KBM-7 (cell line): ENCODE results near the gene EML1.
"Not testable (repeated sequence)": the region's sequence is repeated elsewhere in the genome, so short reads cannot be mapped to it uniquely, and the experiment has no call there.

Experiments used
- DNase-seq: peaks from one replicate; pipeline ENCODE4 v3.0.0-alpha.2; 2015
- in situ Hi-C: fragments of 300-500 bp; cut with MboI; formaldehyde crosslinking; loops from 2 replicates; pipeline ENCODE4 v1.14.3; 2020; ENCODE audit warnings: low sequenced_read_pairs, low pct_unique_long_range_greater_than_20kb, mixed read lengths

The EML1 gene

GRCh38 chr14:99940064-99940463 is 146.9 kb downstream of the EML1 start:
- in situ Hi-C loops, result no loop called here
- no peak for DNase-seq

- no peak for DNase-seq
- in situ Hi-C loops, result no loop called here
These were observed 148.0 kb downstream of the EML1 start for GRCh38 chr14:99941211-99941610.

GRCh38 chr14:99943620-99944019 is 150.4 kb downstream of the EML1 start:
- in situ Hi-C loops, result no loop called here
- DNase-seq, result no peak

GRCh38 chr14:99944241-99944651 is 151.0 kb downstream of the EML1 start:
- DNase-seq, result no peak
- in situ Hi-C loops, result no loop called here

GRCh38 chr14:99945732-99946651 is 152.8 kb downstream of the EML1 start:
- peak; percentile 19 for DNase-seq

GRCh38 chr14:99946652-99947489 is 153.7 kb downstream of the EML1 start:
- peak; percentile 64 for DNase-seq
- in situ Hi-C loops, result no loop called here

More at GRCh38 chr14:99945732-99946651, 152.8 kb downstream of the EML1 start:
- in situ Hi-C loops, result no loop called here

GRCh38 chr14:99947695-99948094 is 154.5 kb downstream of the EML1 start:
- in situ Hi-C loops, result no loop called here
- DNase-seq, result no peak

GRCh38 chr14:99949011-99949732 is 156.0 kb downstream of the EML1 start:
- in situ Hi-C loops, DNase-seq: not testable (repeated sequence)

GRCh38 chr14:99950181-99950580 is 157.0 kb downstream of the EML1 start:
- DNase-seq, result no peak
- in situ Hi-C loops, result no loop called here

- DNase-seq, result no peak
- in situ Hi-C loops, result no loop called here
These were observed 157.9 kb downstream of the EML1 start for GRCh38 chr14:99951085-99951484.

- DNase-seq, result no peak
- in situ Hi-C loops, result no loop called here
These were observed 158.8 kb downstream of the EML1 start for GRCh38 chr14:99952039-99952438.

- in situ Hi-C loops, result no loop called here
- no peak for DNase-seq
These were observed 159.2 kb downstream of the EML1 start for GRCh38 chr14:99952453-99952852.

- no peak for DNase-seq
- in situ Hi-C loops, result no loop called here
These were observed 162.7 kb downstream of the EML1 start for GRCh38 chr14:99955826-99956455.

- DNase-seq, result no peak
- in situ Hi-C loops, result no loop called here
These were observed 165.2 kb downstream of the EML1 start for GRCh38 chr14:99958380-99958779.

GRCh38 chr14:99961826-99962518 is 168.8 kb downstream of the EML1 start:
- in situ Hi-C loops, result no loop called here
- DNase-seq, result no peak

GRCh38 chr14:99964979-99965378 is 171.8 kb downstream of the EML1 start:
- in situ Hi-C loops, result no loop called here

GRCh38 chr14:99966037-99966835 is 173.0 kb downstream of the EML1 start:
- DNase-seq, result no peak
- in situ Hi-C loops, result no loop called here

More at GRCh38 chr14:99964979-99965378, 171.8 kb downstream of the EML1 start:
- no peak for DNase-seq

- DNase-seq, result no peak
- in situ Hi-C loops, result no loop called here
These were observed 173.7 kb downstream of the EML1 start for GRCh38 chr14:99966912-99967311.
